WI38 (cell line): ENCODE data around the gene GRIK4.

Experiments used
- H3K4me3 ChIP-seq: 2 replicates; pipeline ENCODE4 v1.5.1; 2011; ENCODE audit warnings: low read depth, mild to moderate bottlenecking, control low read depth, low read length
- TF ChIP-seq, protein P1 (sequence below): IDR thresholded peaks from 2 replicates; pipeline ENCODE4 v1.5.1; 2012; ENCODE audit warnings: low read depth, mild to moderate bottlenecking, control low read depth, low read length

The GRIK4 gene

DNA sequence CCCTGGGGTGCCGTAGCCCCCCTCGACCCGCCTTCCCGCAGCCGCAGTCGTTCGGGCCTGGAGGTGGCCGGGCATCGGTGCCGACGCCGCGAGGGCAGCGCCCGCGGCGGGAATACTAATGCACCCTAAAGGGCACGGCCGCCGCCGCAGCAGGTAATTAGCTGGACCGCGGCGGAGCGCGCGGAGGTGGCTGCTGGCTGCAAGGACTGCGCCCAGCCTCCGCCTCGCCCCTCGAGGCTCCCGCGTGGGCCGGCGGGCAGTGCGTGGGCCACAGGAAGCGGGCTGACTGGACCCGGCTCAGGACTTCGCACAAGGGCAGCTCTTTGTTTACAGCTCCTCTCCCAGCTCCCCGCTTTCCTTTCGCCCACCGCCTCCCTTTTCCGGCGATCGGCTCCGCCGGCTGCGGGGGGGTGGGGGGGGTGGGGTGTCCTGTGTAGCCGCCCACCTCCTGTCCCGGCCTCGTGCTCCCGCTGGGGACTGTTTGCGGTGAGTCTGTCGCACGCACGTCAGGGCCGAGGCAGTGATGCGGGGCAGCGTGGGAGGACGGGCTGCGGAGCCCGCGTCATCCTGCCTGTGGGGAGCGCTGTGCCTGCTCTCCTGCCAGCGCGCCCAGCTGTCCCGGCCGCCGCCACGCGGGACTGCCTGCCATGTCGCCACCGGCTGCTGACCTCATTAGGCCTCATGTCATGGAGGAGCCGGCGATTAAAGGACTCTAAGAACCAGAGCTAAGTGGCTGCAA, 53.2 kb downstream of the GRIK4 start:
- peak overlapping the region; percentile 26 for H3K4me3 ChIP-seq
- TF ChIP-seq, protein P1, sequence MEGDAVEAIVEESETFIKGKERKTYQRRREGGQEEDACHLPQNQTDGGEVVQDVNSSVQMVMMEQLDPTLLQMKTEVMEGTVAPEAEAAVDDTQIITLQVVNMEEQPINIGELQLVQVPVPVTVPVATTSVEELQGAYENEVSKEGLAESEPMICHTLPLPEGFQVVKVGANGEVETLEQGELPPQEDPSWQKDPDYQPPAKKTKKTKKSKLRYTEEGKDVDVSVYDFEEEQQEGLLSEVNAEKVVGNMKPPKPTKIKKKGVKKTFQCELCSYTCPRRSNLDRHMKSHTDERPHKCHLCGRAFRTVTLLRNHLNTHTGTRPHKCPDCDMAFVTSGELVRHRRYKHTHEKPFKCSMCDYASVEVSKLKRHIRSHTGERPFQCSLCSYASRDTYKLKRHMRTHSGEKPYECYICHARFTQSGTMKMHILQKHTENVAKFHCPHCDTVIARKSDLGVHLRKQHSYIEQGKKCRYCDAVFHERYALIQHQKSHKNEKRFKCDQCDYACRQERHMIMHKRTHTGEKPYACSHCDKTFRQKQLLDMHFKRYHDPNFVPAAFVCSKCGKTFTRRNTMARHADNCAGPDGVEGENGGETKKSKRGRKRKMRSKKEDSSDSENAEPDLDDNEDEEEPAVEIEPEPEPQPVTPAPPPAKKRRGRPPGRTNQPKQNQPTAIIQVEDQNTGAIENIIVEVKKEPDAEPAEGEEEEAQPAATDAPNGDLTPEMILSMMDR = no peak

GRCh38 chr11:120565466-120566155, 54.1 kb downstream of the GRIK4 start:
- no peak overlapping the region for H3K4me3 ChIP-seq
- TF ChIP-seq, protein P1 = no peak

GRCh38 chr11:120566176-120566575, 54.6 kb downstream of the GRIK4 start:
- H3K4me3 ChIP-seq = no peak overlapping the region
- TF ChIP-seq, protein P1 = no peak

- TF ChIP-seq, protein P1 = no peak
- H3K4me3 ChIP-seq = no peak overlapping the region
Measured at GRCh38 chr11:120568572-120569307, 57.2 kb downstream of the GRIK4 start.

- TF ChIP-seq, protein P1 = no peak
- H3K4me3 ChIP-seq = no peak overlapping the region
Measured at GRCh38 chr11:120569861-120570260, 58.3 kb downstream of the GRIK4 start.

- TF ChIP-seq, protein P1 = no peak
- H3K4me3 ChIP-seq = no peak overlapping the region
Measured at GRCh38 chr11:120571476-120571875, 59.9 kb downstream of the GRIK4 start.

GRCh38 chr11:120573756-120574354, 62.3 kb downstream of the GRIK4 start:
- H3K4me3 ChIP-seq = no peak overlapping the region
- TF ChIP-seq, protein P1 = no peak
